AG10803 (cell line): ENCODE results near the gene POU2AF2.

ENCODE experiments used
- DNase-seq: peaks from one replicate; pipeline ENCODE4 v3.0.0; 2010; ENCODE audit warnings: low read depth
- H3K4me3 ChIP-seq: 2 replicates; pipeline ENCODE4 v1.5.1; 2011; ENCODE audit warnings: mild to moderate bottlenecking, low read length, control low read depth
- TF ChIP-seq, protein P1 (sequence below): conservative IDR thresholded peaks from 2 replicates; pipeline ENCODE4 v1.5.1; 2011; ENCODE audit warnings: mild to moderate bottlenecking, low read length, control low read depth, inconsistent platforms

The POU2AF2 gene

GRCh38 chr11:111329306-111330204 is 84.0 kb downstream of the POU2AF2 start:
- TF ChIP-seq, protein P1, sequence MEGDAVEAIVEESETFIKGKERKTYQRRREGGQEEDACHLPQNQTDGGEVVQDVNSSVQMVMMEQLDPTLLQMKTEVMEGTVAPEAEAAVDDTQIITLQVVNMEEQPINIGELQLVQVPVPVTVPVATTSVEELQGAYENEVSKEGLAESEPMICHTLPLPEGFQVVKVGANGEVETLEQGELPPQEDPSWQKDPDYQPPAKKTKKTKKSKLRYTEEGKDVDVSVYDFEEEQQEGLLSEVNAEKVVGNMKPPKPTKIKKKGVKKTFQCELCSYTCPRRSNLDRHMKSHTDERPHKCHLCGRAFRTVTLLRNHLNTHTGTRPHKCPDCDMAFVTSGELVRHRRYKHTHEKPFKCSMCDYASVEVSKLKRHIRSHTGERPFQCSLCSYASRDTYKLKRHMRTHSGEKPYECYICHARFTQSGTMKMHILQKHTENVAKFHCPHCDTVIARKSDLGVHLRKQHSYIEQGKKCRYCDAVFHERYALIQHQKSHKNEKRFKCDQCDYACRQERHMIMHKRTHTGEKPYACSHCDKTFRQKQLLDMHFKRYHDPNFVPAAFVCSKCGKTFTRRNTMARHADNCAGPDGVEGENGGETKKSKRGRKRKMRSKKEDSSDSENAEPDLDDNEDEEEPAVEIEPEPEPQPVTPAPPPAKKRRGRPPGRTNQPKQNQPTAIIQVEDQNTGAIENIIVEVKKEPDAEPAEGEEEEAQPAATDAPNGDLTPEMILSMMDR = no peak
- H3K4me3 ChIP-seq = no peak overlapping the region
- no peak for DNase-seq

GRCh38 chr11:111330234-111330893 is 84.8 kb downstream of the POU2AF2 start:
- no peak overlapping the region for H3K4me3 ChIP-seq
- no peak for DNase-seq
- TF ChIP-seq, protein P1 = no peak

DNA sequence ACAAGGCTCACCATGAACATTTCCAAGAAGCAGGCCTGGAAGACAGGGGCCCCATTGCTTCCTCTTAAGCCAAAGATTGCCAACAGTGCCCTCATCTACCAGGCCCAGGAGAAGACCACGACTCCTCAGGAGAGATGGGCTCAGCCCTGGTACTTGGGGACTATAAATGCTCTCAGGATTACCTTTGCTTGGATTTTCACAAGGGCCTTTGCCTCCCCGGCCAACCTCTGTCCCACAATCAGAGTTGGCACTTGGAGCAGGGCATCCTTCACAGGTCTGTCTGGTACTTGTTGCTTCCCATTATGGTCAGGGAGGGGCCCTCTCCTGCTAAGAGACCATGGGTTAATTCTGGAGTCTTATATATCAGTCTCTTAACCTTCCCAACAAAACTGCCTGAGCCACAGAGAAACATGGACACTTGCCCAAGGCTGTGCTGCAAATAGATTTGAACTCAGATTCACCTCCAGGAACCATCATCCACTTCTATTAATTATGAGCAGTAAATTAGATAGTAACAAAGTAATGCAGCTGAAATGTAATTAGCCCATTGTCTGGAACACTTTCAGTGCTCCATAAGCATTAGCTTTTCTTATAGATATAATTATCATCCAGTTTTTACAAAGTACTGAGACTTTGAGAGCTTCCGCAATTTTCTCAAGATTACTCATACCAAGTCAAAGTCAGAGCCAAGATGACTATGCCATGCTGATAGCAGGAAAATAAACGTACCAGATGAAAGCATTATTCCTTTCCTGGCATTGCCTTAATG is 86.4 kb downstream of the POU2AF2 start:
- no peak overlapping the region for H3K4me3 ChIP-seq
- TF ChIP-seq, protein P1 = no peak
- DNase-seq = peak; percentile 33

DNA sequence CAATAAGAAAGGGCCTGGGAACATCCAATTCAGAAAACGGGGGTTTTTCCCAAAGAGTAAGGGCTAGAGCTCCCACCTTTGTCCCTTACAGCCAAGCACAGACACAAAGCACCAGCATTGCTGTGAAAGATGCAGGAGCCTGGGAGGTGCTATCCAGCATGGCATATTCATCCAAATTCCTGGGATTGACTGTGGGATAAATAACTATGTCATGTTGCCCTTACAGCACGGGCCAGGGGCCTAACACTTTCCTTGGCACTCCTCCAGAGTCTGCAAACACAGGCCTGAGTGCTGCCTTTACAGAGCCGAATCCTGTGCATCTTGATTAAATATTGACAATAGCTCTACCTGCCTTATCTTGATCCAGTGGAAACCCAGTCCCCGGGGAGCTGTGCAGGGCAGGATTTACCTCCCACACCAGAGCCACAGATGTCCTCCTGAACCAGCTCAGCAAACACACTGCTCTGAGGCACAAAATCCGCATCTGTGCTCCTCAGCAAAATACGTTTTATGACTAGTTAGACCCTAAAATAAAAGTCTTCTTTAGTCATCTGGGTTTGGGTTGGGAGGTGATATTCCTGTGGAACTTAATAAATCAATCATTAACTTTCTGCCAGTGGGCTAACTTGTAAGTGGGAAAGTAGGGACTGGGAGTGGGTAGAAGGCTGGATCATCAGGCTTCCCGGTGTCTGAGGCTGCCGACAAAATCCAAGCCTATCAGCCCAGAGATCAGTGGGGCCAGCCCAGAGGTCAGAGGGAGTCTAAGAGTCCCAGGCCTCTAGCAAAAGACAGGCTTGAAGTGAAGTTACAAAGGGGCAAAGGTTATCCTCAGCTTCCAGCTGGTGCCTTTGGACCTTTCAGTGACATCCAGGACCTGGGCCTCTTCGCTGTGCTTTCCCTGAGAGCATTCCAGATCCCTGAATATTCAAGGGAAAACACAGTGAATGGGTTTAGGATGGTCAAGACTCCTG is 89.3 kb downstream of the POU2AF2 start:
- no peak for DNase-seq
- no peak overlapping the region for H3K4me3 ChIP-seq

GRCh38 chr11:111335549-111335948 is 90.0 kb downstream of the POU2AF2 start:
- DNase-seq = peak; percentile 24
- TF ChIP-seq, protein P1 = no peak

More for the DNA sequence above, 89.3 kb downstream of the POU2AF2 start:
- TF ChIP-seq, protein P1 = no peak

More at GRCh38 chr11:111335549-111335948, 90.0 kb downstream of the POU2AF2 start:
- no peak overlapping the region for H3K4me3 ChIP-seq
